Renal cortex interstitium (tissue), 3 donors: Measurements from ENCODE around the gene PDE6H. TPM values are rescaled to one million over a fixed set of nuclear protein-coding genes. Genes with fewer than 3 reads are reported as not detected.

ENCODE experiments used
- polyA plus RNA-seq, 3 donors: library from polyadenylated mRNA; unstranded; fragments of 120-200 nt; gene quantifications; one replicate each; pipeline ENCODE4 v1.2.1, GENCODE V29; 2013; ENCODE audit not compliant: insufficient read length in 3 of 3

The PDE6H gene
- polyA plus RNA-seq, 3 donors: not detected

Other genes starting within 250 kb of the PDE6H start
- 100 to 1,000 TPM in 2 of 3 donors, 10 to 100 TPM in 1; 96.1 to 135 (median 114) TPM for gene WBP11, start 169.6 kb upstream of the PDE6H start, polyA plus RNA-seq
- 1 to 10 TPM; 4.4 to 5.3 (median 4.8) TPM for gene C12orf60, start 169.4 kb upstream of the PDE6H start, polyA plus RNA-seq
- 1 to 10 TPM; 2.2 to 2.7 (median 2.3) TPM for gene SMCO3, start 158.9 kb upstream of the PDE6H start, polyA plus RNA-seq
- under 1 TPM; 0.21 to 0.34 (median 0.22) TPM for gene ART4, start 129.5 kb upstream of the PDE6H start, polyA plus RNA-seq
- 10 to 100 TPM; 40.5 to 56.9 (median 42.6) TPM for gene MGP, start 87.2 kb upstream of the PDE6H start, polyA plus RNA-seq
- 10 to 100 TPM; 25.0 to 33.9 (median 26.3) TPM for gene ERP27, start 34.5 kb upstream of the PDE6H start, polyA plus RNA-seq
- gene ARHGDIB, start 11.4 kb upstream of the PDE6H start, polyA plus RNA-seq: 10 to 100 TPM; 51.0 to 60.0 (median 53.3) TPM
- gene RERG, start 248.4 kb downstream of the PDE6H start, polyA plus RNA-seq: 10 to 100 TPM; 31.8 to 44.5 (median 35.9) TPM